ENCODE results near the gene RASSF3.

GRCh38 chr12:64624035-64624434, 13.7 kb downstream of the RASSF3 start:
- TF ChIP-seq SRF (IDR thresholded peaks at IDR 0.05; ENCODE audit: low read depth in 2 of 2, low read length in 2 of 2) (no peak), CTCF (IDR thresholded peaks at IDR 0.05 in 2 of 3, conservative IDR thresholded peaks at IDR 0.05 in 1 of 3; ENCODE audit: control insufficient read depth in 2 of 3, extremely low read depth in 1 of 3, insufficient read depth in 1 of 3, low read depth in 3 of 3, low read length in 3 of 3) (no peak), MLLT1 (IDR thresholded peaks at IDR 0.05) (no peak; the same call in 1 of the 2 replicates), E2F4 (IDR thresholded peaks at IDR 0.05; ENCODE audit: low read depth, low read length) (no peak)
- TF ChIP-seq, protein P1, sequence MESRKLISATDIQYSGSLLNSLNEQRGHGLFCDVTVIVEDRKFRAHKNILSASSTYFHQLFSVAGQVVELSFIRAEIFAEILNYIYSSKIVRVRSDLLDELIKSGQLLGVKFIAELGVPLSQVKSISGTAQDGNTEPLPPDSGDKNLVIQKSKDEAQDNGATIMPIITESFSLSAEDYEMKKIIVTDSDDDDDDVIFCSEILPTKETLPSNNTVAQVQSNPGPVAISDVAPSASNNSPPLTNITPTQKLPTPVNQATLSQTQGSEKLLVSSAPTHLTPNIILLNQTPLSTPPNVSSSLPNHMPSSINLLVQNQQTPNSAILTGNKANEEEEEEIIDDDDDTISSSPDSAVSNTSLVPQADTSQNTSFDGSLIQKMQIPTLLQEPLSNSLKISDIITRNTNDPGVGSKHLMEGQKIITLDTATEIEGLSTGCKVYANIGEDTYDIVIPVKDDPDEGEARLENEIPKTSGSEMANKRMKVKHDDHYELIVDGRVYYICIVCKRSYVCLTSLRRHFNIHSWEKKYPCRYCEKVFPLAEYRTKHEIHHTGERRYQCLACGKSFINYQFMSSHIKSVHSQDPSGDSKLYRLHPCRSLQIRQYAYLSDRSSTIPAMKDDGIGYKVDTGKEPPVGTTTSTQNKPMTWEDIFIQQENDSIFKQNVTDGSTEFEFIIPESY (IDR thresholded peaks at IDR 0.05) = no peak
